HEK293 (cell line): ENCODE data around the gene DDX24.

Source experiments
- CTCF ChIA-PET: fragments of 350-600 bp; formaldehyde crosslinking; extraction: SDS; loops from one replicate; lab custom pipeline; 2021; ENCODE audit warnings: antibody characterized with exemption; lab: Yijun Ruan, JAX
- POLR2A ChIA-PET: fragments of 300-600 bp; formaldehyde crosslinking; extraction: SDS; loops from one replicate; lab custom pipeline; 2020; ENCODE audit warnings: antibody characterized with exemption, inconsistent platforms; lab: Yijun Ruan, JAX
- H3K27ac ChIP-seq: fragments of 200-500 bp; sonication (Bioruptor generic); 2 replicates; pipeline ENCODE4 v1.5.1; 2014; ENCODE audit warnings: low read depth, low read length, control low read depth, inconsistent platforms; ENCODE audit errors: extremely low read depth
- H3K36me3 ChIP-seq, 2 experiments: fragments of 200-500 bp in 1 of 2; sonication (Bioruptor generic) in 1 of 2; 1 replicate in 1 of 2; 2 replicates in 1 of 2; pipeline ENCODE4 v1.5.1; 2014 to 2017; ENCODE audit warnings: inconsistent platforms in 2 of 2, low read length in 2 of 2; ENCODE audit not compliant: control insufficient read depth in 2 of 2, insufficient read depth in 1 of 2
- H3K4me1 ChIP-seq: fragments of 200-500 bp; sonication (Bioruptor generic); 2 replicates; pipeline ENCODE4 v1.5.1; 2014; ENCODE audit warnings: mild to moderate bottlenecking, low read length, inconsistent platforms; ENCODE audit not compliant: control insufficient read depth, insufficient read depth
- H3K4me3 ChIP-seq: 2 replicates; pipeline ENCODE4 v1.5.1; 2011; ENCODE audit warnings: low read depth, mild to moderate bottlenecking, control low read depth, low read length, moderate library complexity
- H3K9me3 ChIP-seq: fragments of 200-500 bp; sonication (Bioruptor generic); 2 replicates; pipeline ENCODE4 v1.5.1; 2014; ENCODE audit warnings: low read depth, low read length, inconsistent platforms; ENCODE audit not compliant: control insufficient read depth, insufficient read depth
- HOXD13 ChIP-seq: sonication (generic); formaldehyde crosslinking; IDR thresholded peaks from 2 replicates; pipeline ENCODE4 v1.8.0; 2022; ENCODE audit warnings: missing genetic modification reagents, borderline replicate concordance
- KLF7 ChIP-seq: fragments of 450-650 bp; formaldehyde crosslinking; IDR thresholded peaks from 2 replicates; pipeline ENCODE4 v1.5.1; 2016; ENCODE audit warnings: missing biosample characterization, missing genetic modification characterization, borderline replicate concordance
- OSR2 ChIP-seq: fragments of 450-650 bp; formaldehyde crosslinking; IDR thresholded peaks from 2 replicates; pipeline ENCODE4 v1.5.1; 2016; ENCODE audit warnings: missing biosample characterization, missing genetic modification characterization
- PBX3 ChIP-seq: sonication (generic); formaldehyde crosslinking; IDR thresholded peaks from 2 replicates; pipeline ENCODE4 v1.8.1; 2022; ENCODE audit warnings: mild to moderate bottlenecking, moderate library complexity, missing genetic modification reagents
- SP3 ChIP-seq: fragments of 450-650 bp; formaldehyde crosslinking; IDR thresholded peaks from 2 replicates; pipeline ENCODE4 v1.5.1; 2016; ENCODE audit warnings: missing biosample characterization, missing genetic modification characterization
- ZBTB26 ChIP-seq: fragments of 450-650 bp; formaldehyde crosslinking; optimal IDR thresholded peaks from 2 replicates; pipeline ENCODE3; 2016; ENCODE audit warnings: missing biosample characterization, mild to moderate bottlenecking, missing genetic modification characterization
- ZBTB6 ChIP-seq: fragments of 450-650 bp; formaldehyde crosslinking; IDR thresholded peaks from 2 replicates; pipeline ENCODE4 v1.5.1; 2017; ENCODE audit warnings: missing biosample characterization, missing genetic modification characterization
- ZEB2 ChIP-seq: fragments of 450-650 bp; formaldehyde crosslinking; IDR thresholded peaks from 2 replicates; pipeline ENCODE4 v1.5.1; 2016; ENCODE audit warnings: missing biosample characterization, missing genetic modification characterization
- ZFHX2 ChIP-seq: fragments of 450-650 bp; formaldehyde crosslinking; conservative IDR thresholded peaks from 2 replicates; pipeline ENCODE4 v1.5.1; 2016; ENCODE audit warnings: missing biosample characterization, missing genetic modification characterization
- ZIC2 ChIP-seq: fragments of 450-650 bp; formaldehyde crosslinking; IDR thresholded peaks from 2 replicates; pipeline ENCODE4 v1.5.1; 2016; ENCODE audit warnings: missing biosample characterization, missing genetic modification characterization
- ZNF121 ChIP-seq: fragments of 450-650 bp; formaldehyde crosslinking; IDR thresholded peaks from 2 replicates; pipeline ENCODE4 v1.5.1; 2016; ENCODE audit warnings: missing biosample characterization, missing genetic modification characterization
- ZNF157 ChIP-seq: fragments of 450-650 bp; formaldehyde crosslinking; IDR thresholded peaks from 2 replicates; pipeline ENCODE4 v1.5.1; 2016; ENCODE audit warnings: missing biosample characterization, missing genetic modification characterization
- ZNF18 ChIP-seq: fragments of 450-650 bp; formaldehyde crosslinking; IDR thresholded peaks from 2 replicates; pipeline ENCODE4 v1.5.1; 2016; ENCODE audit warnings: missing biosample characterization, missing genetic modification characterization
- ZNF280D ChIP-seq: fragments of 450-650 bp; formaldehyde crosslinking; IDR thresholded peaks from 2 replicates; pipeline ENCODE4 v1.5.1; 2016; ENCODE audit warnings: missing biosample characterization, missing genetic modification characterization
- ZNF292 ChIP-seq: fragments of 450-650 bp; formaldehyde crosslinking; IDR thresholded peaks from 2 replicates; pipeline ENCODE4 v1.5.1; 2016; ENCODE audit warnings: low read depth, missing biosample characterization, missing genetic modification characterization, borderline replicate concordance
- ZNF335 ChIP-seq: fragments of 450-650 bp; formaldehyde crosslinking; conservative IDR thresholded peaks from 2 replicates; pipeline ENCODE4 v1.5.1; 2016; ENCODE audit warnings: missing biosample characterization, missing genetic modification characterization
- ZNF362 ChIP-seq: fragments of 450-650 bp; formaldehyde crosslinking; IDR thresholded peaks from 2 replicates; pipeline ENCODE4 v1.5.1; 2016; ENCODE audit warnings: missing biosample characterization, missing genetic modification characterization
- ZNF423 ChIP-seq: fragments of 450-650 bp; formaldehyde crosslinking; IDR thresholded peaks from 2 replicates; pipeline ENCODE4 v1.5.1; 2016; ENCODE audit warnings: missing biosample characterization, missing genetic modification characterization
- ZNF549 ChIP-seq: fragments of 450-650 bp; IDR thresholded peaks from 2 replicates; pipeline ENCODE4 v1.5.1; 2018; ENCODE audit warnings: missing biosample characterization, missing genetic modification characterization, mild to moderate bottlenecking, inconsistent platforms, moderate library complexity
- ZNF580 ChIP-seq: fragments of 450-650 bp; formaldehyde crosslinking; IDR thresholded peaks from 2 replicates; pipeline ENCODE4 v1.5.1; 2016; ENCODE audit warnings: missing biosample characterization, missing genetic modification characterization
- ZNF704 ChIP-seq: fragments of 450-650 bp; formaldehyde crosslinking; IDR thresholded peaks from 2 replicates; pipeline ENCODE4 v1.5.1; 2016; ENCODE audit warnings: missing biosample characterization, missing genetic modification characterization

Gene DDX24

GRCh38 chr14:94026173-94026888, 54.7 kb downstream of the DDX24 start, which contains the start of gene OTUB2 (continued):
- TF ChIP-seq ZNF580 (0 out of 2 replicates have a peak, but pooled peaks have one; percentile 15), ZNF121 (tag by site-specific recombination) (peak; percentile 22; the same call in 1 of the 2 replicates), ZBTB6 (tag by site-specific recombination) (no peak), OSR2 (tag by site-specific recombination) (0 out of 2 replicates have a peak, but pooled peaks have one; percentile 10), PBX3 (CRISPR knock-in tag) (peak; percentile 95), ZNF423 (tag by site-specific recombination) (no peak), KLF7 (tag by site-specific recombination) (peak; percentile 84), ZBTB26 (tag by site-specific recombination) (peak; percentile 65), ZNF292 (tag by site-specific recombination) (no peak), ZEB2 (tag by site-specific recombination) (peak; percentile 84), ZFHX2 (tag by site-specific recombination) (peak; percentile 92), ZNF280D (peak; percentile 85; the same call in 1 of the 2 replicates), ZNF704 (tag by site-specific recombination) (no peak), ZIC2 (peak; percentile 57), HOXD13 (CRISPR knock-in tag) (no peak)

GRCh38 chr14:94025720-94026119, 55.3 kb downstream of the DDX24 start:
- Histone ChIP-seq H3K4me3 (no peak overlapping the region), H3K36me3 (no peaks in the 10 kb centered on the region), H3K4me1 (no peaks in the 10 kb centered on the region), H3K9me3 (no peaks in the 10 kb centered on the region), H3K27ac (no peak overlapping the region)
- ChIA-PET CTCF (interaction anchor here (0.9 to 3.1 kb wide), 4 partner anchors 11 to 86 kb away, joined by 3 to 25 read pairs (median 4); no protein-coding TSS in a partner anchor), POLR2A (interaction anchor here (0.7 kb wide), 1 partner anchor 70 kb away, joined by 3 read pairs; no protein-coding TSS in a partner anchor)
- TF ChIP-seq SP3: no peak
- no peak for TF ChIP-seq ZNF549
- TF ChIP-seq ZNF18: no peak
- peak; percentile 40; the same call in 1 of the 2 replicates for TF ChIP-seq ZNF335 (tag by site-specific recombination)
- TF ChIP-seq ZNF362 (tag by site-specific recombination): no peak
- TF ChIP-seq ZNF157: no peak
